Measurements from ENCODE around the gene ARHGAP11B. TPM values are rescaled to one million over a fixed set of nuclear protein-coding genes. Genes with fewer than 3 reads are reported as not detected.

Gene ARHGAP11B

Small RNAs within 50 kb of the gene (small RNA-seq; reads per million reads assigned to genes)
- gene RF00019 (0 reads per million in 4 donors), gene RF00096 (0 reads per million in 4 donors), gene RN7SL628P (0 reads per million in 4 donors)

Other genes starting within 250 kb of the ARHGAP11B start
- under 1 TPM in 2 of 4 donors, not detected in 2; 0.16 to 0.96 TPM for gene CHRFAM7A, start 232.6 kb upstream of the ARHGAP11B start, total RNA-seq
- gene GOLGA8R, start 211.9 kb upstream of the ARHGAP11B start, total RNA-seq: 1 to 10 TPM in 3 of 4 donors, not detected in 1; 2.9 to 3.7 (median 3.6) TPM
- gene GOLGA8Q, start 74.1 kb upstream of the ARHGAP11B start, total RNA-seq: 1 to 10 TPM in 2 of 4 donors, not detected in 2; 2.7 to 3.3 TPM
- gene GOLGA8H, start 22.1 kb upstream of the ARHGAP11B start, total RNA-seq: 10 to 100 TPM in 1 of 4 donors, under 1 TPM in 1, not detected in 2; 0.32 to 17.2 TPM